ENCODE measurements around the gene LAMA1. TPM values are rescaled to one million over a fixed set of nuclear protein-coding genes. Genes with fewer than 3 reads are reported as not detected.
A peak's percentile ranks its signal among the peaks of the same experiment; 100 is the strongest.

Gene LAMA1
- total RNA-seq, 2 donors from 2014 or later: 0.99 to 3.4 TPM

DNA sequence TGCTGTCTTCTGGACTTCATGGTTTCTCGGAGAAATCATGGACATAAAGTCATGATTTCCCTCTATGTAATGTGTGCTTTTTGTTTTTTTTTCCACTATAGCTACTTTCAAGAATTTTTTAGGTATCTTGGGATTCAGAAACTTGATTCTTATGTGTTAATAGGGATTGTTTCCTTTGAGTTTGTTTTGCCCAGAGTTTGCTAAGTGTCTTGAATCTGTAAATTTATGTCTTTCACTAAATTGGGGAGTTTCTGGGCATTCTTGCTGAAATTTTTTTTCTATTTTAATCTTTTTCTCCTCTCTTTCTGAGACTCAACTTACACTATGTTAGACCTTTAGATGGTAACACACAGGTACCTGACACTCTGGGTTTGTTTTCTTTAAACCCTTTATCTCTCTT, 182.7 kb downstream of the LAMA1 start:
- H3K9me3 ChIP-seq: no peaks in the 10 kb centered on the region
- peaks cover under 1% of the 10 kb centered on the region for H3K4me1 ChIP-seq
- DNase-seq: no peak
- no peak overlapping the region for H3K27ac ChIP-seq
- H3K36me3 ChIP-seq (replicated peaks in 1 of 2; ENCODE audit: insufficient read depth in 1 of 2, low read depth in 2 of 2): no peaks in the 10 kb centered on the region
- intact Hi-C loops (cut with DNase I): no loop called here
- H3K27me3 ChIP-seq: no peaks in the 10 kb centered on the region
- TF ChIP-seq, protein P1, sequence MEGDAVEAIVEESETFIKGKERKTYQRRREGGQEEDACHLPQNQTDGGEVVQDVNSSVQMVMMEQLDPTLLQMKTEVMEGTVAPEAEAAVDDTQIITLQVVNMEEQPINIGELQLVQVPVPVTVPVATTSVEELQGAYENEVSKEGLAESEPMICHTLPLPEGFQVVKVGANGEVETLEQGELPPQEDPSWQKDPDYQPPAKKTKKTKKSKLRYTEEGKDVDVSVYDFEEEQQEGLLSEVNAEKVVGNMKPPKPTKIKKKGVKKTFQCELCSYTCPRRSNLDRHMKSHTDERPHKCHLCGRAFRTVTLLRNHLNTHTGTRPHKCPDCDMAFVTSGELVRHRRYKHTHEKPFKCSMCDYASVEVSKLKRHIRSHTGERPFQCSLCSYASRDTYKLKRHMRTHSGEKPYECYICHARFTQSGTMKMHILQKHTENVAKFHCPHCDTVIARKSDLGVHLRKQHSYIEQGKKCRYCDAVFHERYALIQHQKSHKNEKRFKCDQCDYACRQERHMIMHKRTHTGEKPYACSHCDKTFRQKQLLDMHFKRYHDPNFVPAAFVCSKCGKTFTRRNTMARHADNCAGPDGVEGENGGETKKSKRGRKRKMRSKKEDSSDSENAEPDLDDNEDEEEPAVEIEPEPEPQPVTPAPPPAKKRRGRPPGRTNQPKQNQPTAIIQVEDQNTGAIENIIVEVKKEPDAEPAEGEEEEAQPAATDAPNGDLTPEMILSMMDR (IDR thresholded peaks at IDR 0.05): no peak
- no peak for TF ChIP-seq POLR2A (IDR thresholded peaks at IDR 0.05)
- H3K4me3 ChIP-seq: no peak overlapping the region
- 92 to 100% methylated on average over 1 of the region's 1 CpG for WGBS, 2 donors
- ATAC-seq: no peak

GRCh38 chr18:6929370-6930102, 188.1 kb downstream of the LAMA1 start:
- intact Hi-C loops (cut with DNase I): no loop called here
- Histone ChIP-seq H3K4me3 (no peak overlapping the region), H3K36me3 (replicated peaks in 1 of 2; ENCODE audit: insufficient read depth in 1 of 2, low read depth in 2 of 2) (no peaks in the 10 kb centered on the region), H3K27me3 (no peaks in the 10 kb centered on the region), H3K27ac (no peak overlapping the region), H3K4me1 (no peaks in the 10 kb centered on the region), H3K9me3 (no peaks in the 10 kb centered on the region)
- DNase-seq (peak in 1 of 4 donors; percentile 70), ATAC-seq (peak; percentile 64)
- 86 to 96% methylated on average over 38 to 45 of the region's 45 CpGs for WGBS, 2 donors
- TF ChIP-seq, protein P1 (IDR thresholded peaks at IDR 0.05): no peak
- TF ChIP-seq POLR2A (IDR thresholded peaks at IDR 0.05): peak in 1 of 3 donors; percentile 39

DNA sequence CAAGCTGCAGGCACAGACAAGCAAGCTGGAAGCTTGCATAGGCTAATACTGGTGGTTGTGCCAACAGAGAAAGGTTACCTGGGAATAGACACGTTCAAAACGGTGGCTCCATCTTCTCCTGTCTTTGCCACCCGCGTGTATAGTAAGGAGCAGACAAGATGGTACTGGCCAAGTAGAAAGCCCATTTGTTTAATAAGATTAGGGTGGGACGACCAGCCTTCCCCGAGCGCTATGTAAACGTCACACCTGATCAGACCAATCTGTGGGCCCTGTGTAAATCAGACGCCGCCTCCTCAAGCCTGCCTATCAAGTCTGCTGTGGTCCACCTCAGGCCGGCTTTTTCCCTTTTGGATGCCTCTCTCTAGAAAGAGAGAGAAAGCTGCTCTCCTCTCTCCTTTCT, 189.2 kb downstream of the LAMA1 start:
- ATAC-seq: no peak
- H3K4me1 ChIP-seq: no peaks in the 10 kb centered on the region
- 83 to 84% methylated on average over 11 of the region's 11 CpGs for WGBS, 2 donors
- no peak overlapping the region for H3K4me3 ChIP-seq
- intact Hi-C loops (cut with DNase I): no loop called here
- no peaks in the 10 kb centered on the region for H3K9me3 ChIP-seq
- no peaks in the 10 kb centered on the region for H3K36me3 ChIP-seq (replicated peaks in 1 of 2; ENCODE audit: insufficient read depth in 1 of 2, low read depth in 2 of 2)
- no peak overlapping the region for H3K27ac ChIP-seq
- no peaks in the 10 kb centered on the region for H3K27me3 ChIP-seq
- DNase-seq: peak in 1 of 4 donors; percentile 36
- TF ChIP-seq, protein P1 (IDR thresholded peaks at IDR 0.05): no peak
- TF ChIP-seq POLR2A (IDR thresholded peaks at IDR 0.05): no peak

- 87 to 96% methylated on average over 2 of the region's 2 CpGs for WGBS, 2 donors
- Histone ChIP-seq H3K36me3 (replicated peaks in 1 of 2; ENCODE audit: insufficient read depth in 1 of 2, low read depth in 2 of 2) (no peaks in the 10 kb centered on the region), H3K27me3 (no peaks in the 10 kb centered on the region), H3K9me3 (no peaks in the 10 kb centered on the region), H3K4me1 (no peaks in the 10 kb centered on the region), H3K27ac (no peak overlapping the region), H3K4me3 (no peak overlapping the region)
- TF ChIP-seq POLR2A (IDR thresholded peaks at IDR 0.05): no peak
- TF ChIP-seq, protein P1 (IDR thresholded peaks at IDR 0.05): no peak
- intact Hi-C loops (cut with DNase I): no loop called here
- no peak for DNase-seq
- no peak for ATAC-seq
Observed at GRCh38 chr18:6927153-6927552, 190.4 kb downstream of the LAMA1 start.

GRCh38 chr18:6923220-6923619, 194.4 kb downstream of the LAMA1 start:
- Histone ChIP-seq H3K9me3 (no peaks in the 10 kb centered on the region), H3K4me3 (no peak overlapping the region), H3K27ac (no peak overlapping the region), H3K27me3 (no peaks in the 10 kb centered on the region), H3K36me3 (replicated peaks in 1 of 2; ENCODE audit: insufficient read depth in 1 of 2, low read depth in 2 of 2) (no peaks in the 10 kb centered on the region), H3K4me1 (peaks cover 9% of the 10 kb centered on the region)
- no peak for DNase-seq
- no peak for TF ChIP-seq POLR2A (IDR thresholded peaks at IDR 0.05)
- TF ChIP-seq, protein P1 (IDR thresholded peaks at IDR 0.05): no peak
- WGBS, 2 donors: 86 to 89% methylated on average over 1 of the region's 1 CpG
- no peak for ATAC-seq
- intact Hi-C loops (cut with DNase I): loop anchor here (5.0 kb wide), 1 partner anchor 99 kb away; no protein-coding TSS in a partner anchor
